Measurements from ENCODE around the gene HRH1.

Gene HRH1

DNA sequence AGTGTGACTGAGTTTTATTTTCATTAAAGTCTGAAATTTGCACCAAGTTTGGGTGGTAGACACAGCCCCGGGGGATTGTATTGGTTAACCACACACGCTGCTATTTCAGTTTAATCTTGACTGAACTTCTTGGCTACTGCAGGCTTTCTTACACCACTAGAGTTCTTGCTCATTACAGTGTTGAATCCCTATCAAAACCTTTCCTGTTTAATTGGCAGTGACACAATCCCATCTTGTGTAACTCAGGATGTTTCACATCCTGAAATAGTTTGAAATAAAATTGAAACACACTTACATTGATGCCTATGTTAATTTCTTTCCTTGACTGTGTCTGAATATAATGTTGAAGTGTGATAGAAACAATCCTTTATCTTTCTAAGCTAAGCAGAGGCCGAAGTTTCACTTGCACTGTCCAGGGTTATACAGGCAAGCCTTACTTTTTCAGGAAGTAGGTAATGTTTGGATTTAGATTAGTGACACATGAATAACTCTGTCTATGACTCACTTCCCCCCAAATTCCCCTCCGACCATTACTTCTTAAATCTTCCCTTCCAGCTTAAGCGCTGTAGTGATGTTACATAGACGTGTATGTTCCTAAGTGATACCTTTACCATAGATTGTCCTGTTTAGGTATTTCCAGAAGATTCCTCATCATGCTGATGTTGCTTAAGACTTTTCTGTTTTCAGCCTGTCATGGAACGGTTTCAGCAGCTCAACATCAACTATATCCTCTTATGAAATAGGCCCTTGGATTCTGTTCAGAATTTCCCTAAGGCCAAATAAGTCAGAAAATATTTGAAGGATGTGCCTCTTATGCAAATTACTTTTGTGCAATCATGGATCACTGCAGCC lies 134.7 kb downstream of the HRH1 start:
- H3K4me3 ChIP-seq (ENCODE audit: low read depth, low read length): no peak overlapping the region
- DNase-seq (ENCODE audit: low read depth): peak; percentile 96
- TF ChIP-seq, protein P1, sequence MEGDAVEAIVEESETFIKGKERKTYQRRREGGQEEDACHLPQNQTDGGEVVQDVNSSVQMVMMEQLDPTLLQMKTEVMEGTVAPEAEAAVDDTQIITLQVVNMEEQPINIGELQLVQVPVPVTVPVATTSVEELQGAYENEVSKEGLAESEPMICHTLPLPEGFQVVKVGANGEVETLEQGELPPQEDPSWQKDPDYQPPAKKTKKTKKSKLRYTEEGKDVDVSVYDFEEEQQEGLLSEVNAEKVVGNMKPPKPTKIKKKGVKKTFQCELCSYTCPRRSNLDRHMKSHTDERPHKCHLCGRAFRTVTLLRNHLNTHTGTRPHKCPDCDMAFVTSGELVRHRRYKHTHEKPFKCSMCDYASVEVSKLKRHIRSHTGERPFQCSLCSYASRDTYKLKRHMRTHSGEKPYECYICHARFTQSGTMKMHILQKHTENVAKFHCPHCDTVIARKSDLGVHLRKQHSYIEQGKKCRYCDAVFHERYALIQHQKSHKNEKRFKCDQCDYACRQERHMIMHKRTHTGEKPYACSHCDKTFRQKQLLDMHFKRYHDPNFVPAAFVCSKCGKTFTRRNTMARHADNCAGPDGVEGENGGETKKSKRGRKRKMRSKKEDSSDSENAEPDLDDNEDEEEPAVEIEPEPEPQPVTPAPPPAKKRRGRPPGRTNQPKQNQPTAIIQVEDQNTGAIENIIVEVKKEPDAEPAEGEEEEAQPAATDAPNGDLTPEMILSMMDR (conservative IDR thresholded peaks at IDR 0.05; ENCODE audit: low read depth, low read length): no peak

DNA sequence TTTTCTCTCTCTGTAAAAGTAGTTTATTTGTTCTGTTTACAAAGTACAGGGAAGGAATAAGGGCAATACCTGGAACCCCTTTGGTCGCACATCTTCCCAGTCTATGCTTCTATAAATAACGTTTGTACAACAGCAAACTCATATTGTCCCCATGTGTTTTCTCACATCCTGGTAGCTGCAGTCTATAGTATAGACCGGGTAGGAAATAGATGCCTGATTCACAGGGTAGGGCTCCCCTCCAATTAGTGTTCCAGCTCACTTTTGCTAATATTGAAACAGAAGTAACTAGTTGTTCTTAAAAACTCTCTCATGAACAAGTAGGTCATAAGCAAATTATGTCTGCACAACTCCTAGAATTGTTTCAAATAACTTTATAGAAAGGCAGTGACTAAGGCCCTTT lies 135.6 kb downstream of the HRH1 start:
- DNase-seq (ENCODE audit: low read depth): no peak
- TF ChIP-seq, protein P1 (conservative IDR thresholded peaks at IDR 0.05; ENCODE audit: low read depth, low read length): no peak
- no peak overlapping the region for H3K4me3 ChIP-seq (ENCODE audit: low read depth, low read length)

DNA sequence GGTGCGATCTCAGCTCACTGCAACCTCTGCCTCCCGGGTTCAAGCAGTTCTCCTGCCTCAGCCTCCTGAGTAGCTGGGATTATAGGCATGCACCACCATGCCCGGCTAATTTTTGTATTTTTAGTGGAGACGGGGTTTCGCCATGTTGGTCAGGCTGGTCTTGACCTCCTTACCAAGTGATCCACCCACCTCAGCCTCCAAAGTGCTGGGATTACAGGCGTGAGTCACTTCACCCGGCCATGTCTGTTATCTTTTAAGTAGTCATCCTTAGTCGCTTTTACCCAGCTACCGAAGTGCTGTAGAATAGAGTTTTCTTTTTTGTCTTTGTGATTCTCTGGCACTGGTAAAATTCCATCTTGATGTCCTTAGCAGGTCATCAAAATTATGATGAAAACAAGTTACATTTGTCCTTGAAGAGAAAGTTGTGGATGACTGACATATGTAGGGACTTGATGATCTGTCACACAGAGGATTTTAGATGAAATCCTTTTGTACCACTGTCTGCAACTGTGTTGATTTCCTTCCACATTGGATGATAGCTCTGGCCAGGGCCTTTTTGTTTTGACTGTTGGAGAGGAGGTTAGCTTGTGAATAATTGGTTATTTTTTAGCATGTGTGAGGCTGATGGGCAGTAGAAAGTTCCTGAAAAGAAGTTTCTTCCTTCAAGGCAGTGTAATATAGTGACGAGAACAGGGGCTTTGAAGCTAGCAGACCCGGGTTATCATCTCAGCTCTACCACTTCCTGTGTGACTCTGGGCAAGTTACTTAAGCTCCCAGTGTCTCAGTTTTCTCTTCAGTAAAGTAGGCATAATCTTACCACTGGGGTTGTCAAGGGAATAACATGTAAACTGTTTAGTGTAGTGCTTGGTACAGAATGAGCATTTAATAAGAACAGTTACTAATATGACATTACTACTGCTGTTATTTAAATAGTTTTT lies 136.7 kb downstream of the HRH1 start:
- TF ChIP-seq, protein P1 (conservative IDR thresholded peaks at IDR 0.05; ENCODE audit: low read depth, low read length): no peak
- H3K4me3 ChIP-seq (ENCODE audit: low read depth, low read length): no peak overlapping the region
- peak; percentile 66 for DNase-seq (ENCODE audit: low read depth)

DNA sequence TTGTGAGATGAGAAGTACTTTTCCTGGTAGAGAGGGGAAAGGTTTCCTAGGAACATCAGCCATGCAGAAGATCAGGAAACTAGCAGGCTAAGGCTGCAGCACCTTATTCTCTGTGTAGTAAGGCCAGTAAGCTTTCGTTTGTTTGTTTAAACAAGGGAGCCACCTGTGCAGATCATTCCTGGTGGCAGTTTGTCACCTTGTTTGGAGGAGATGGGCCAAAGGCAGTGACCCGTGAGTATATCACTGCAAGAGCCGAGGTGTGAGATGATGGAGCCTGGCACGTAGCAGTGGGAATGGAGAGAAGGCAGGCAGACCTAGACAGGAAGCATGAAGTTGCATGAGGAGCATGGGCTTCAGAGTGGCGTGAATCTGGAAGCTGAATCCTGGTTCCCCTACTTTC lies 137.5 kb downstream of the HRH1 start:
- no peak for DNase-seq (ENCODE audit: low read depth)
- H3K4me3 ChIP-seq (ENCODE audit: low read depth, low read length): no peak overlapping the region
- TF ChIP-seq, protein P1 (conservative IDR thresholded peaks at IDR 0.05; ENCODE audit: low read depth, low read length): no peak

DNA sequence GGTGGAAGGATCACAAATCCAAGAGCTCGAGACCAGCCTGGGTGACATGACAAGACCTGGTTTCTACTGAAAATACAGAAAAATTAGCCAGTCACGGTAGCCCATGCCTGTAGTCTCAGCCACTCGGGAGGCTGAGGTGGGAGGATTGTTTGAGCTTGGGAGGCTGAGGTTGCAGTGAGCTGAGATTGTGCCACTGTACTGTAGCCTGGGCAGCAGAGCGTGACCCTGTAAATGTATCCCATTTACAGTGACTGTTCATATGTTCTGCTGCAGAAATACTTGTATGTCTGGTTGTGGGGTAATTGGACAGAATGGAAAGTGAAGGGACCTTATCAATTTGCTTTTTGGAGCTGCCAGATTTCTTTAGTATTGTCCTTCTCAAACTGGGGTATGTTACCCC lies 142.8 kb downstream of the HRH1 start:
- TF ChIP-seq, protein P1 (conservative IDR thresholded peaks at IDR 0.05; ENCODE audit: low read depth, low read length): no peak
- DNase-seq (ENCODE audit: low read depth): no peak

DNA sequence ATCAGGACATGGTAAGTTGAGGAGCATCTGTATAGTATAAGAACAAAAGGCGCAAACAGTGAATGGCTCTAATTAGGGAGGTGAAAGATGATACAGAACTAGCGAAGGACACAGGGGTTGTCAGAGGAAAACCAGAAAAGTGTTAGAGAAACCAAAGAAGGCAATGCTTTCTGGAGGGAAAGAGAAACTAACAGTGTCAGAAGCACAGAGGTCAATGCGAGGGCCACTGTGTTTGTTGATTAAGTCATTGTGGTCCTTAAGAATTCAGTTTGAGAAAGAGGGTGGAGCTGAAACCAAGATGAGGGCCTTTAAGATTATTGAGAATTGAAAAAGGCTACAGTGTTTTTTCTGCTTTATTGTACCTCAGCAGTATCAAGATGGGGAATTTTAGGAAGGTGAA lies 146.7 kb downstream of the HRH1 start:
- peak; percentile 87 for DNase-seq (ENCODE audit: low read depth)
- H3K4me3 ChIP-seq (ENCODE audit: low read depth, low read length): no peak overlapping the region
- TF ChIP-seq, protein P1 (conservative IDR thresholded peaks at IDR 0.05; ENCODE audit: low read depth, low read length): no peak

More for the DNA sequence above, 142.8 kb downstream of the HRH1 start:
- H3K4me3 ChIP-seq (ENCODE audit: low read depth, low read length): no peak overlapping the region

Measured in choroid plexus epithelial cell (primary cell).